Breast epithelium (tissue), 4 donors: ENCODE data around the gene LMTK2. TPM values are rescaled to one million over a fixed set of nuclear protein-coding genes. Genes with fewer than 3 reads are reported as not detected.

Source experiments
- DNase-seq, 2 donors: peaks; one replicate each; pipeline ENCODE4 v3.0.0-alpha.2; 2019; ENCODE audit warnings: low spot score in 2 of 2
- H3K27ac ChIP-seq, 2 donors: fragments of 200-600 bp; sonication (generic) in 1 of 2; one replicate each; pipeline ENCODE4 v1.5.1; 2016 to 2019; ENCODE audit warnings: mild to moderate bottlenecking in 1 of 2
- H3K27me3 ChIP-seq, 2 donors: fragments of 200-600 bp; sonication (generic) in 1 of 2; one replicate each; pipeline versions ENCODE4 v1.5.1 to v1.6.0; 2017 to 2019; ENCODE audit warnings: control low read depth in 1 of 2, mild to moderate bottlenecking in 1 of 2
- H3K36me3 ChIP-seq: fragments of 200-600 bp; one replicate; pipeline ENCODE4 v1.5.1; 2019
- H3K4me1 ChIP-seq, 2 donors: fragments of 200-600 bp; sonication (generic); one replicate each; pipeline ENCODE4 v1.5.1; 2016 to 2019; ENCODE audit warnings: control low read depth in 1 of 2
- H3K4me3 ChIP-seq, 3 donors: fragments of 200-600 bp; sonication (generic); 1 replicate in 2 of 3; 2 replicates in 1 of 3; pipeline ENCODE4 v1.5.1; 2016 to 2019; ENCODE audit warnings: mild to moderate bottlenecking in 3 of 3, moderate library complexity in 2 of 3
- H3K9me3 ChIP-seq, 2 donors: fragments of 200-600 bp; sonication (generic) in 1 of 2; one replicate each; pipeline ENCODE4 v1.5.1; 2016 to 2019; ENCODE audit warnings: control low read depth in 1 of 2
- CTCF ChIP-seq, 3 donors: fragments of 450-650 bp; IDR thresholded peaks; one replicate each; pipeline ENCODE4 v1.5.1; 2016 to 2017; ENCODE audit warnings: antibody characterized with exemption in 3 of 3, mild to moderate bottlenecking in 3 of 3, moderate library complexity in 3 of 3
- POLR2A ChIP-seq: fragments of 450-650 bp; IDR thresholded peaks from one replicate; pipeline ENCODE4 v1.6.1; 2016; ENCODE audit warnings: antibody characterized with exemption, mild to moderate bottlenecking, moderate library complexity
- POLR2AphosphoS5 ChIP-seq, 3 donors: sonication (generic); formaldehyde crosslinking; IDR thresholded peaks; one replicate each; pipeline ENCODE4 v1.6.1; 2017; ENCODE audit warnings: antibody characterized with exemption in 3 of 3
- intact Hi-C: fragments of 100-400 bp; cut with DNase I; formaldehyde crosslinking; loops from one replicate; pipeline ENCODE4 v1.15.1; 2023; ENCODE audit warnings: low total_unique reads
- total RNA-seq, 3 donors: library from RNA; depleted of rRNA; stranded (reverse); fragments of >200 nt; gene quantifications; one replicate each; pipeline ENCODE4 v1.1.0, GENCODE V29; 2016

LMTK2 gene
- total RNA-seq, 3 donors from 2014 or later: 9.4 to 16.7 (median 14.1) TPM

GRCh38 chr7:98149116-98149692 lies 42.5 kb downstream of the LMTK2 start:
- no peak for DNase-seq
- no peaks in the 10 kb centered on the region for H3K4me1 ChIP-seq
- H3K27me3 ChIP-seq: no peaks in the 10 kb centered on the region
- H3K27ac ChIP-seq: no peak overlapping the region
- no peaks in the 10 kb centered on the region for H3K36me3 ChIP-seq
- TF ChIP-seq CTCF (IDR thresholded peaks at IDR 0.05): no peak
- TF ChIP-seq POLR2AphosphoS5 (IDR thresholded peaks at IDR 0.05): no peak
- TF ChIP-seq POLR2A: no peak
- no peaks in the 10 kb centered on the region for H3K9me3 ChIP-seq
- H3K4me3 ChIP-seq: no peak overlapping the region
- intact Hi-C loops: no loop called here

- TF ChIP-seq POLR2A: no peak
- no peak for TF ChIP-seq POLR2AphosphoS5 (IDR thresholded peaks at IDR 0.05)
- no peak for TF ChIP-seq CTCF (IDR thresholded peaks at IDR 0.05)
- Histone ChIP-seq H3K27me3 (no peaks in the 10 kb centered on the region), H3K36me3 (no peaks in the 10 kb centered on the region), H3K4me1 (no peaks in the 10 kb centered on the region), H3K4me3 (no peak overlapping the region), H3K9me3 (no peaks in the 10 kb centered on the region), H3K27ac (no peak overlapping the region)
- intact Hi-C loops: no loop called here
- DNase-seq: no peak
Observed at GRCh38 chr7:98151884-98152283, 45.2 kb downstream of the LMTK2 start.

GRCh38 chr7:98156700-98157099 lies 50.0 kb downstream of the LMTK2 start:
- Histone ChIP-seq H3K4me3 (no peak overlapping the region), H3K27me3 (no peaks in the 10 kb centered on the region), H3K27ac (no peak overlapping the region), H3K4me1 (no peaks in the 10 kb centered on the region), H3K36me3 (peaks cover 6% of the 10 kb centered on the region), H3K9me3 (no peaks in the 10 kb centered on the region)
- no peak for DNase-seq
- intact Hi-C loops: no loop called here
- TF ChIP-seq POLR2A (no peak), POLR2AphosphoS5 (IDR thresholded peaks at IDR 0.05) (no peak), CTCF (IDR thresholded peaks at IDR 0.05) (no peak)

- Histone ChIP-seq H3K4me3 (no peak overlapping the region), H3K4me1 (no peaks in the 10 kb centered on the region), H3K36me3 (peaks cover 6% of the 10 kb centered on the region), H3K27ac (no peak overlapping the region), H3K27me3 (no peaks in the 10 kb centered on the region), H3K9me3 (no peaks in the 10 kb centered on the region)
- intact Hi-C loops: no loop called here
- no peak for TF ChIP-seq CTCF (IDR thresholded peaks at IDR 0.05)
- TF ChIP-seq POLR2A: no peak
- no peak for TF ChIP-seq POLR2AphosphoS5 (IDR thresholded peaks at IDR 0.05)
- no peak for DNase-seq
Observed at GRCh38 chr7:98157761-98158160, 51.1 kb downstream of the LMTK2 start.

- TF ChIP-seq POLR2AphosphoS5 (IDR thresholded peaks at IDR 0.05) (no peak), CTCF (IDR thresholded peaks at IDR 0.05) (no peak), POLR2A (no peak)
- Histone ChIP-seq H3K4me1 (no peaks in the 10 kb centered on the region), H3K36me3 (peaks cover 6% of the 10 kb centered on the region), H3K27ac (no peak overlapping the region), H3K27me3 (no peaks in the 10 kb centered on the region), H3K4me3 (no peak overlapping the region), H3K9me3 (no peaks in the 10 kb centered on the region)
- no peak for DNase-seq
- intact Hi-C loops: loop anchor here (10.0 kb wide), 1 partner anchor 138 kb away; no protein-coding TSS in a partner anchor
Observed at GRCh38 chr7:98162758-98163157, 56.1 kb downstream of the LMTK2 start.
